Sciatic nerve (tissue), 2 donors: ENCODE results near the gene PDE6B. TPM values are rescaled to one million over a fixed set of nuclear protein-coding genes. Genes with fewer than 3 reads are reported as not detected.

Experiments
- ATAC-seq: fragments of 200-7000 bp; cut with Tn5 transposase; one replicate; pipeline ENCODE4 v1.9.1; 2020; ENCODE audit warnings: mild to moderate bottlenecking, moderate library complexity
- DNase-seq: peaks from one replicate; pipeline ENCODE4 v3.0.0-alpha.2; 2020; ENCODE audit warnings: low spot score
- intact Hi-C: fragments of 100-400 bp; cut with DNase I; formaldehyde crosslinking; loops from one replicate; pipeline ENCODE4 v1.14.2; 2022
- total RNA-seq: library from RNA; stranded (reverse); fragmentation: NEBNext Ultra II Directional; extraction: Animal tissue kit (Norgen Biotek cat#: 25700); gene quantifications from one replicate; pipeline ENCODE4 v1.2.1, GENCODE V29; 2021
- donor health status: DM: no; HTN: no; CAD: no.
- donor health status: DM: no; HTN: no; CAD: no.

The PDE6B gene
- total RNA-seq, 1 donor from 2014 or later: 2.5 TPM

DNA sequence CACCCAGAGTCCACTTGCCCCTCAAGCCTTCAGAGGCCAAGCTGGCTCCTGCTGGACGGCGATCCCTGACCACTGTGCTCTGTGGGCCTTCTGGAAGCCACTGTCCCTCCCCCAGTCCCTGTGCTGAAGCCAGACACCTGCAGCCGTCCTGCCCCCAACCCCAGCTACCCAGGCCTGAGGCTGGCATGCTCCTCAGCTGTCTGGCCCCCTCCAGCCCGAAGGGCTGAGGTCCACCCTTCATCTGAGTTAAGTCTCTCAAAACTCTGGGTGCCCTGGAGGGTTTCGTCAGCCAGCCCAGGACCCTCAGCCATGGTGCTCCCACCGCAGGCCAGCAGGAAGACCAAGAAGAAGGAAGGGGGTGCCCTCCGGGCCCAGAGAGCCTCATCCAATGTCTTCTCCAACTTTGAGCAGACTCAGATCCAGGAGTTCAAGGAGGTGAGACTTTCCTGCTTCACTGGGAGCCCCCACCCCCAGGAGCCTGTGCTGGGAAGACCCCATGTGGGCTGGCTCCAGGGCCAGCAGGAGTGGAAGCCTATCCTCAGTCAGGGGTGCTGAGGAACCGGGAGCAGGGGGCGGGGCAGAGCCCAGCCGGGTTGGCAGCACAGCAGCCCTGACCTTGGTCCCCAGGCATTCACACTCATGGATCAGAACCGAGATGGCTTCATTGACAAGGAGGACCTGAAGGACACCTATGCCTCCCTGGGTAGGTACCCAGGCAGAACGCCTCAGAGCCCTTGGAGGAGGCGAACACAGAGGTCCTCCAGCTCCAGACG lies 53.1 kb downstream of the PDE6B start:
- ATAC-seq: no peak
- intact Hi-C loops: no loop called here
- DNase-seq: no peak

DNA sequence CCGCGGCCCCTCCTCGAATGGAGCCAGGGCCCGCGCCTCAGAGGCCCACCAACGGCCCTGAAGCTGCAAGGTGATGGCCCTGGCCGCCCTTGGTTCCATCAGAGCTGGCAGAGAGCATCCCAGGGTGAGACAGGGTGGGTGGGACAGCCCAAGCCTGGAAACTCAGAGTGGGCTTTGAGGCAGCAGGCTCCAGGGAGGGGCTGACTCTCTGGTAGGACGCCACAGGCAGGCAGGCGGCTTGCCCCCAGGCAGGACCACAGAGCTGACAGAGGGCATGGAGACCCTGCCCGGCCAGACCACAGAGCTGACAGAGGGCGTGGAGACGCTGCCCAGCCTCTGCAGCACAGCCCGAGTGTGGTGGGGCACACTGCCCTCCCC lies 53.7 kb downstream of the PDE6B start:
- DNase-seq (no peak), ATAC-seq (no peak)
- intact Hi-C loops: no loop called here

DNA sequence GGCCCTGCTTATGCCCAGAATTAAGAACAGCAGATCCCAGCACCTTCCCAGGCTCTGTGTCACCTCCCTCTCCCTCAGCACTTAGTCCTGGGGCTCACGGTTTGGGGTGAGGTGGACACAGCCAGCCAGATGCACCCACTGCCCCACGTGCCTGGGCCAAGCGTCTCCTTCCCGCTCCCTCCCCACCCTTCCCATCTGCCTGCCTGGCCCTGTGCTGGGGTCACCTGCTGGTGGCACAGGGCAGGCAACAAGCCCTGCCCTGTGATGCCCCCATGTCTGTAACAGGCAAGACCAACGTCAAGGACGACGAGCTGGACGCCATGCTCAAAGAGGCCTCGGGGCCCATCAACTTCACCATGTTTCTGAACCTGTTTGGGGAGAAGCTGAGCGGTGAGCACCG lies 54.3 kb downstream of the PDE6B start:
- no peak for ATAC-seq
- intact Hi-C loops: no loop called here
- DNase-seq: no peak

DNA sequence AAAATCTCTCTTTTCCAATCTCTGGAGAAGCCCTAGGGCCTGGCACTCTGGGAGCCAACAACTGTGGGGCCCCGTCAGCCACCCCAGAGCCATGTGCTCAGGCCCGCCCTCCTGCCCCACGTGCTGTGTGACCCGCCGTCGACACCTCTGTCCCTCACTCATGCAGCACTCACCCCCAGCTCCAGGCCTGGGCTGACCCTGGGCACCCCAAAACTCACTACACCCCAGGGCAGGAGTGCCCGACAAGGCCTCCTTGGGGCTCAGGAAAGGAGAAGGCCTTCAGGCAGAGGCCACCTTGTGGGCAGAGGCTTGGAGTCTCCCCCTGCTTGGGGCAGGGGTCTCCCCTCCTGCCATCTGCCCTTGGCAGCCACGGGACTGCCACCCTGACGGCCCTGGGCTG lies 54.7 kb downstream of the PDE6B start:
- no peak for ATAC-seq
- intact Hi-C loops: no loop called here
- DNase-seq: no peak

DNA sequence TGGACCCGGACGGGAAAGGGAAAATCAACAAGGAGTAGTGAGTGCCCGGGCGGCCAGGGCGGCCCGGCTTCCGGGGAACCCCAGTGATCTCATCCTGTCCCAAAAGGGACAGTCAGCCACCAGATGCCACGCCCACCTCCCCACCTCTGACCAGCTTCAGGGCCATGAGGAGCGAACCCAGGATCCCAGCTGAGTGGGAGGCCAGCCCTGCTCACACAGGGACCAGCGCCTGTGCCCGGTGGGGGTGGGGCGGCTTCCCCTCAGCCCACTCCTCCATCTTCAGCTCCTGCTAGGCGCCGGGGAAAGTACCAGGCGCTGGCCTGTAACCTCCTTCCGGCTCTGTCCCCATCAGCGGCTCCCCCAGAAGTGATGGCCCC lies 55.2 kb downstream of the PDE6B start:
- no peak for ATAC-seq

DNA sequence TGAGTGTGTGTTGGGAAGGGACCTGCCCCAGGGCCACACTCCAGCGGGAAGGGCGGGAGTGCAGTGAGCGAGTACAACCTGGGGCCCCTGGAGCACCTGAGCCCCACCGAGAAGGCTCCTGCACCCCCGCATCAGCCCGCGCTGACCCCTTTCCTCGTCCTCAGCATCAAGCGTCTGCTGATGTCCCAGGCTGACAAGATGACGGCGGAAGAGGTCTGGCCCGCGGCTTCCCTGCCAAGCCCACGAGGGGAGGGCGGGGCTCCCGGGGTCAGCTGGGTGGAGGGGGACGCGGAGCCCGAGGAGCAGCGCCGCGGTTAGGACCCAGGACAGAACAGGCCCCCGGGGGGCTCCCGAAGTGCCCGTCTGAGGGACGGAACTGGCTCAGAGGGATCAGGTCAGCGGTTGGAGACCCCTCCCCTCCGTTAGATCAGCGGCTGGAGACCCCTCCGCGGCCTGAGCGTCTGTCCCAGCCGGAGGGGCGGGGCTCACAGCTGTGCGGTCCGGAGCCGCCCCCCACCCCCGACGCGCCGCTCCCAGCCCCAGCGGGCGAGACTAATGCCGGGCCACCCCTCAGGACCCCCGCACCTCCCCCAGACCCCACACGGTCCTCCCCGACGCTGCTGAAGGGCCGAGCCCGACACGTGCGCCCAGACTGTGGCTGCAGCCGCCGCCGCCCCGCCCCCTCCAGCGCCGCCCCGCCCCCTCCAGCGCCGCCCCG lies 55.7 kb downstream of the PDE6B start:
- intact Hi-C loops: no loop called here
- DNase-seq (peak; percentile 85), ATAC-seq (peak; percentile 60)

More for the DNA sequence above, 55.2 kb downstream of the PDE6B start:
- intact Hi-C loops: no loop called here
- DNase-seq: no peak

DNA sequence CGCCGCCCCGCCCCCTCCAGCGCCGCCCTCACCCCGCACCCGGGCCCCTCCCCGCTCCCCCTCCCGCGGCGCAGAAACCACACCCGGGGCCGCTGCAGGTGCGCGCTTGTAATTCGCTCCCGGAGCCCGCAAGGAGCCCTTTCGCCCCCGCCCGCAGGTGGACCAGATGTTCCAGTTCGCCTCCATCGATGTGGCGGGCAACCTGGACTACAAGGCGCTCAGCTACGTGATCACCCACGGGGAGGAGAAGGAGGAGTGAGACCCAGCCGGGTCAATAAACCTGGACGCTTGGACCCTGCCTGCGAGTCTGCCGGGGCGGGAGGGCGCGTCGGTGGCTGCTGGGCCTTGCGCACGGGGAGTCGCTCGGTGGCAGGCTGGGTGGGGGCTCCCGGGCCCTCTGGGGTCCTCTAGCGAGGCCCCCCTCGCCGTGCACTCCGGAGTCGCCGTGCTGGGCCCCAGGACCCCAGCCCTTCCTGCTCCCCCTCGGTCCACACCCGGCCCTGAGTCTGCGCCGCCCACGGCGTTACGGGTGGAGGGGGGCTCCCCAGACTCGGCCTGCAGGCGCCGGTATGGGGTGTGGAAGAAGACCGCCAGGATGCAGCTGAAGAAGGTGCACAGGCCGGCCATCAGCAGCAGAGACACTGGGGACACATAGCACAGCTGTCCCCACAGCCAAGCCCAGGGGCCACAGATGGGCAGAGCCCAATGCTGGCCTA lies 56.5 kb downstream of the PDE6B start:
- DNase-seq (no peak), ATAC-seq (no peak)
- intact Hi-C loops: no loop called here

DNA sequence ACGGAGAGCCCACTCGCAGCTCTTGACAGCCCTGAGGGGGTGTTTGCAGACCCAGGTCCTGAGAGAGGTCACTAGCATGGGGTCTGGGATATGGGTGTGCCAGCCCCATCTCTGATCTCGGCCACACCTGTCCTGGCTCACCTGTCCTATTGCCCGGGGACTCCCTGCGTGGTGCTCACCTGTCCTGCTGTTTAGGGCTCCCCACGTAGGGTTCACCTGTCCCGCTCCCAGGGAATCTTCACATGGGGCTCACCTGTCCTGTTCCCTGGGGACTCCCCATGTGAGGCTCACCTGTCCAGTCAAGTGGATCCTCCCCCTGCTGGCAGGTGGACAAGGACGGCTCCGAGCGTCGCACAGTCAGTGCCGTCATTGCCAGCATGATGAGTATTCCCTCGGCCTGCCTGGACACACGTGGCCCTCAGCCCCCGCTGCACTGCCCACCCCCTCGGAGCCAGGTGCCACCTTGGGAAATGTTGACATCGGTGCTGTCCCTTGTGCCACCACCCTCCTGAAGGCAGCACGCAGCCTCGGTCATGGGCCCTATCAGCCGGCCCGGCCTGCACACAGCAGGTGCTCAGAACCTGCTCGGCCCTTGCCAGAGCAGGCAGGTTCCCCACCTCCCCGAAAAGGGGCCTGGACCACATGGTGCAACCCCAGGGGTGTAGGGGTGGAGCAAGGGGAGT lies 57.3 kb downstream of the PDE6B start:
- ATAC-seq: no peak
- intact Hi-C loops: no loop called here

DNA sequence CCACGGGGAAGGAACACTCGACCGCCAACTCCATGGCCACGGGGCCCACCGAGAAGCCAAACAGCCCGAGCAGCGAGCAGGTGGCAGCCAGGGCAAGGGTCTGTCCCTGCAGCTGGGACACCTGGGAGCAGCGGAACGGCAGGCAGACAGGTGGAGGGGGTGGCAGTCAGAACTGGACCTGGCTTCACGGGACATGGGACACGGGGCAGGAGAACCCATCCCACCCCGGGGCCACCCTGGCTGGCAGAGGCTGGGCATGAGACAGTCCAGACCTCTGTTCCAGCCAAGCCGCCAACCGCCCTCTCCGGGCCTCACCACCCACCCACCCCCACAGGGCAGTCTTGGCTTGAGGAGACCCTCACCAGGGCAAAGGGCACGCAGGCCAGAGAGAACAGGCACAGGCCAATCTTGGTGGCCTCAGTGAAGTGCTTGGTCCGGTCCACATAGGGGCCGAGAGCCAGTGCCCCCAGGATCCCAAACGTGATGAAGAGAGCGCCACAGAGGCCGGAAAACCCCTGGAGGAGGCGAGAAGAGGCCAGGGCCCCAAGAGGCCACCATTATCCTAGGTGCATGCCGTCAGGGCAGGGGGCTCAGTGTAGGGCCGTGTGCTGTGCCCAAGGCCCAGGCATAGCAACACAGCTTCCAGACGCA lies 58.0 kb downstream of the PDE6B start:
- intact Hi-C loops: no loop called here
- ATAC-seq: no peak

More for the DNA sequence above, 57.3 kb downstream of the PDE6B start:
- no peak for DNase-seq

DNA sequence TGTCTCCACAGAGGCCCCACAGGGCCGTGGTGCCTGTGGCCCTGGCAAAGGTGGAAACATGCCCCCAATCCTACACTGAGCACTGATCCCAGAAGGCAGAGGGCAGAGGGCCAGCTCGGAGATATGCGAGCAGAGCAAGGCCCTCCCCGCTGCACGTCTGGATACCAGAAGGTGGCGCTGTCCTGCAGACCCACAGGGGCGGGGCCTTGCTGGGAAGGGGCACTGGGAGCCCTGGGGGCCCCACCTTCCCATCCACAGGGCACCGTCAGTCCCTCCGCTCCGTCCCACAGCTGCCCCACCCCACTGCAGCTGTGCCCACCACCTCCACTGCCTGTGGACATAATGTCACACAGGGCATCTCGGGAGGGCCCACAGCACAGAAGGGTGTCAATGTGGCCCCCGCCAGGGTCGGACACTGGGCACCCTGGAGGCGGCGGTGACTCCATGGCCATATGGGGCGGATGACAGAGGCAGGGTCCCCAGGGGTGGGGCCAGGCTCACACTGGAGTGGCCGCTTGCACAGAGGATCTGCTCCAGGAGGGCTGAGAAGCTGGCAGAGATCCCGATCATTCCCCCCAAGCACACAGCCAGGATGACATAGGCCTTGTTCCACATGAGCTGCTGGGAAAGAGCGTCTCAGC lies 58.7 kb downstream of the PDE6B start:
- intact Hi-C loops: no loop called here
- ATAC-seq (peak; percentile 38), DNase-seq (no peak)

More for the DNA sequence above, 58.0 kb downstream of the PDE6B start:
- DNase-seq: no peak

DNA sequence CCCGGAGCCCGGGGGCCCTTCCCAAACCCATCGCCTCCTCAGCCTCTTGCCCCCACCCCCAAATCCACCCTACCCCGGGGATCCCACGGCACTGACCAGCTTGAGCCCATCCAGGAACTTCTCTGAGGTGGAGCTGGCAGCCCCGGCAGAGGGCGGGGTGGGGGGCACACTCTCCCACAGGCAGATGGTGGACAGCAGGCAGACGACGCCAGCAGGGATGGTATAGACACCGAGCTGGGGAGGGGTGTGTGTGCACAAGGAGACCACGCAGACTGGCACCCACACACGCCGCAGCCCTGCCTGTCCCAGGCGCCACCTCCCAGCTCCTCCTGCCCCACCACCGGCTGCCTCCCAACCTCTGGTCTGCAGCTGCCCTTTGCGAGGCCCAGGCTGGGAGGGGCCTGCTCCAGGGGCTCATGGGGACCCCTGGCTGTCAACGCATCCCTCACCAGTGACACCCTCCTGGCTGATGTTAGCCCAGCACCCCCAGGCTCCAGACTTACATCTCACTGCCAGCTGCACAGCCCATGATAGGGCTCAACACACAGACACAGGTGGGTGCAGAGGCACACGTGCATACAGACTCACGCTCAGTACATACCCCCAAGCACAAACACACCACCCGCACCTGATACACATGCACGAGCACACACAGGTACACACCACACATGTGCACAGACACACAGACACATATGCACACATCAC lies 59.4 kb downstream of the PDE6B start:
- intact Hi-C loops: no loop called here
- DNase-seq: no peak
- ATAC-seq: no peak

DNA sequence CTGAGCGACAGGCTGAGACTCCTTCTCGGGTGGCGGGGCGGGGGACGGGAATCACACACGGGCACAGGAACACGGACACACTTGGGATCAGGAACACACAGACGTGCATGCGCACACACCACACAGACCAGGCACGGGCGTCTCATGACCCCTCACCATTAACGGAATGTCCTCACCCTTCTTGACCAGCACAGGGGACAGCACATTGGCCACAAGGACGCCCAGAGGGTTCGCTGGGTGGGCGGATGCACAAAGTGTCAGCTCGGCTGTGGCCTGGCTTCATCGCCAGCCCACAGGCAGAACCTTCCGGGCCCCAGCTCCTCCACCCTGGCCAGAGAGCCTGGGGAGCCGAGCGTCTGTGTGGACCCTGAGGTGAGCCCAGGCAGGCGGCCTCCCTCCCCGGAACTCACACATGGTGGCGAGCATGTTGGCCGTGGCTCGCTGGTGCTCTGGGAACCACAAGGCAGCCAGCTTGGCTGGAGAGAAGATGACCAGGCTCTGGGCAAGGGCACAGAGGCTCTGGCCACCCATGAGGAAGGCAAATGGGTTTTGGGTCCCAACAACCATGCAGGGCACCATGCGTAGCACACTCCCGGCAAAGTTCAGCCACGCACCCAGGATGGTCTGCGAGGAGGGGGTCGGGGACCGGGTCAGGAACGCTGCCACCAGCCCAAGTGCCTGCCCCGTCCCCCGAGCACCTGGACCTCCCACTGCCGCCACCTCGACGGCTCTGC lies 60.5 kb downstream of the PDE6B start:
- intact Hi-C loops: no loop called here
- ATAC-seq (no peak), DNase-seq (peak; percentile 59)

DNA sequence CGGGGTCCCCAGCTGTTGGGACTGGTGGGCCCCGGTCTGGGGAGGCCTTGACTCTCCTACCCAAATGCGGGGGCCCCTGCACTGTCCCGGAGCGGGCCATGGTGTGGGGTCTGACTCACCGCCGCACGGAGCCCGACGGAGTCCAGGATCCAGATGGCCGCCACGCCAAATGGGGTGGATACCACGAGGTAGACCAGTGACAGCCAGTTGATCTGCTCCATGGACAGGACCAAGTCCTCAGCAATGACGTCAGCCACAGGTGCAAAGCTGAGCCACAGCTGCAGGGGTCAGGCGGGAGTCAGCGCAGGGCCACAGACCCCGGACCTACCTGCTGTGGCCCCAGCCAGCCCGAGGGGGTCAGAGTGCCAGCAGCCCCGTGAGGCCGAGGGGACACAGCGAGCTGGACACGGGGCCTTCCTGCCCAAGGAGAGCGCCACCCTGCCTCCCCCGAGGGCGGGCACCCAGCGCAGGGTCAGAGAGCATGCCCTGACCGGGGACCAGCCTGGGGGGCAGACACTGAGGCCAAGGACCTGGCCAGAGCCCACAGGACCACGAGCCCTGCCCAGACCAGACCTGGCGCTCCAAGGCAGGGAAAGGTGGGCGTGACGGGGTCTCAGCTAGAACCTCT lies 61.2 kb downstream of the PDE6B start:
- intact Hi-C loops: no loop called here
- ATAC-seq: no peak
- DNase-seq: peak; percentile 62

DNA sequence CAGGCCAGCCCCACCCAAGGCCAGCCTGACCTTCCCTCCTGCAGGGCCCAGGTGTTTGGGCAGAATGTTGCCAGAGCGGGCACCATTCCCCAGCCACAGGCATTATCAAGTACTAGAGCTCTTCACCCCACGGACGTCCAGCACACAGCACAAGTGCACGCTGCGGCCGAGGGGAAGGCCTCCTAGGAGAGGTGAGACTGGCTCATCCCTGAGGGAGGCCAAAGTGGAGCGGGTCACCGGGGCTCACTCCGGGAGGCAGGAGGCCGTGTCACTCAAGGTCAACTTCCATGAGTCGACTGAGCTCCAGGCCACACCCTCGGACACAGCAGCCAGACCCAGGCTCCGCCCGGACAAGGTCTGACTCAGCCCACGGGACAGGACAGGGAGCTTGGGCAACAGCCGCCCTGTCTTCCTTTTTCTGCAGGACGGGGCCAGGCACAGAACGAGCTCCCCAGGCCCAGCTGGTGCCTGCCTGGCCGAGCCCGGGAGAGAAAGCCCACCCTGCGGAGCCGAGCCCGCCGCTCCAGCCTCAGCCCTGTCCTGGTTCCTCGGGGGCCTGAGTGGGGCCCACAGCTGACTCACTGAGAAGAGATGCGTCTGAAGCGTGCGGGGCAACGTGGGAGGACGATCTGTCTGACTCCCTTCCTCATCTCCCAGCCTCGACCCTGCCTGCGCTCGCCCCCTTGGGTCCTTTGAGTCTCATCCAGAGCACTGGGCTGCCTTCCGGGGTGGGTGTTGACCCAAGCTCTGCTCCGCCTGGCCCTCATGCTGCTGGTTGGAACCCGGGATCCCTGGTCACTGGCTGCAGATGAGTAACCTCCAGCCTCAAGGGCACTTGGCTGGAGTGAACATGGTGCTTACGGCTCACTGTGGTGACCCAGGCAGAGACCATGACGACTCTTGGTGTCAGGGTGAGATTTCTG lies 61.9 kb downstream of the PDE6B start:
- intact Hi-C loops: no loop called here
- DNase-seq (peak; percentile 87), ATAC-seq (peak; percentile 84)

DNA sequence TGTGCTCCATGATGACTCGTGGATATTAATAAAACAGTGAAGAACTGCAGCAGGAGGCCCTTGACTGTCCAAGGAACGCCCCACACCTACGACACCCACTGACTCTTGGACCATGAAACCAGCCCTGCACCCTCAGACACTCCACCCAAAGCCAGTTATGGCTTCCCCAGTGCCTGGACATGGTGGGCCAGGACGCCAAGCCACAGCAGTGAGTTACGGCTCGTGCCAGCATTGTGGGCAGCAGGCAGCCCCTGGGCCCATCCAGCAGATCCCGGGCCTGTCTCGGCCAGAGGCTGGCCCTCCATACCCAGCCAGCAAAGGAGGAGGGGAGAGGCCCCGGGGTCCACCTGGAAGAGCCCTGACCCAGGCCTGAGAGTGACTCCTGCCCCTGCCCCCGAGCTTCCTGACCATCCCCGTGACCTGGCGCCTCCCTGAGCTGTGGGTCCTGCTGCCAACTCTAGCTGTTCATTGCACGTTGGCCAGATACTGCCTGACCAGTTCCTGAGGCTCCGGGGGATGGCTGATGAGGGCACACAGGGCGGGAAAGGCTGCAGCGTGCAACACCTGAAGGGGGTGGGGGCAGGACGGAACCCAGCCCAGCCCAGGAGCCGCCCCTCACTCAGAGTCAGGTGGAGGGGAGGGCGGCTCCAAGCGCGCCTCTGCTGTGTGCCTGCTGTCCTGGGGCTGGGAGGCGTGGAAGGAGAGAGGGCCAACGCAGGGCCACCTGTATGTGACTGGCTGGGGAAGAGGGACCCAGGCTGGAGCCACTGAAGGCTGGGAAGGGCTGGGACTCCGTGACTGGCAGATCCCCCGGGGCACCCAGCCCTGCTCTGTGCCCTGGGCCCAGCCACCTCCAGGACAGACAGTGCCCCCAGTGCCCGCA lies 62.8 kb downstream of the PDE6B start:
- intact Hi-C loops: no loop called here
- DNase-seq (peak; percentile 63), ATAC-seq (peak; percentile 1)
